ENCODE data around the gene CDC37L1.

Gene CDC37L1

DNA sequence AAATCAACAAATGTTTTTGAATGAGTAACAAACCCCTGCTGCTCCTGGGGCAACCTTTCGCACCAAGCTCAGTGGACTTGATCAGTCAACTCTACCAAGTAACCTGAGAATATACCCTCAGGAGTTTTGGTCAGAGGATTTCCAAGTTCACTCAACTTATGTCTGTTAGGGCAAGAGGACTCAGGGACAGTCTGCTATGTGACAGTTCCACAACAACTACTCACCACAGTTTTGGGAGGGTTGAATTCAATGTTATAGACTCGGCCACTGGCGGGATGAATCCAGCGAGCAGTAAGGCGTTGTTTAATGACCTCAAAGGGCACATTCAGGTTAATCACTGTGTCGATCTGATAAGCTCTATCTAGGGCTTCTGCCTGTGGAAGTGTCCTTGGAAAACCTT, 39.5 kb downstream of the CDC37L1 start:
- DNase-seq (ENCODE audit: extremely low read depth, low read depth), result no peak
- H3K4me3 ChIP-seq (replicated peaks; ENCODE audit: low read depth, low read length), result no peak overlapping the region
- TF ChIP-seq, protein P1, sequence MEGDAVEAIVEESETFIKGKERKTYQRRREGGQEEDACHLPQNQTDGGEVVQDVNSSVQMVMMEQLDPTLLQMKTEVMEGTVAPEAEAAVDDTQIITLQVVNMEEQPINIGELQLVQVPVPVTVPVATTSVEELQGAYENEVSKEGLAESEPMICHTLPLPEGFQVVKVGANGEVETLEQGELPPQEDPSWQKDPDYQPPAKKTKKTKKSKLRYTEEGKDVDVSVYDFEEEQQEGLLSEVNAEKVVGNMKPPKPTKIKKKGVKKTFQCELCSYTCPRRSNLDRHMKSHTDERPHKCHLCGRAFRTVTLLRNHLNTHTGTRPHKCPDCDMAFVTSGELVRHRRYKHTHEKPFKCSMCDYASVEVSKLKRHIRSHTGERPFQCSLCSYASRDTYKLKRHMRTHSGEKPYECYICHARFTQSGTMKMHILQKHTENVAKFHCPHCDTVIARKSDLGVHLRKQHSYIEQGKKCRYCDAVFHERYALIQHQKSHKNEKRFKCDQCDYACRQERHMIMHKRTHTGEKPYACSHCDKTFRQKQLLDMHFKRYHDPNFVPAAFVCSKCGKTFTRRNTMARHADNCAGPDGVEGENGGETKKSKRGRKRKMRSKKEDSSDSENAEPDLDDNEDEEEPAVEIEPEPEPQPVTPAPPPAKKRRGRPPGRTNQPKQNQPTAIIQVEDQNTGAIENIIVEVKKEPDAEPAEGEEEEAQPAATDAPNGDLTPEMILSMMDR (IDR thresholded peaks at IDR 0.05; ENCODE audit: low read depth, low read length, missing control alignments), result no peak

DNA sequence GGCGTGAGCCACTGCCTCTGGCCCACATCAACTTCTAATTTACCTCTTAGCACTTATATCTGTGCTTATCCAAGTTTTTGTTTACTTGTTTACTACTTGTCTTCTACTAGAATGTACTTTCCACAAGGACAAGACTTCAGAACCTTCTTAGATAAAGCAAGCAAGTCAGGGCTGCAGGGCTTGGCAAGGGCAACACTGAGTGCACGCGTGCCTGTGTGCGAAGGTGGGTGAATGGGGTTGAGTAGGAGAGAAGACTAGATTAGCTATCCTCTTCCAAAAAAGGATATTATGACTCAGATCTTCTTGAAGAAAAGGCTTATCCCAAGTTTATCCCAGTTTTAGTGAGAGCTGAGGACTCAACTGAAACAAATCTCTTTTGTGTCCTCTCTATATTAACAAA, 42.4 kb downstream of the CDC37L1 start:
- TF ChIP-seq, protein P1 (IDR thresholded peaks at IDR 0.05; ENCODE audit: low read depth, low read length, missing control alignments), result no peak
- H3K4me3 ChIP-seq (replicated peaks; ENCODE audit: low read depth, low read length), result no peak overlapping the region
- no peak for DNase-seq (ENCODE audit: extremely low read depth, low read depth)

DNA sequence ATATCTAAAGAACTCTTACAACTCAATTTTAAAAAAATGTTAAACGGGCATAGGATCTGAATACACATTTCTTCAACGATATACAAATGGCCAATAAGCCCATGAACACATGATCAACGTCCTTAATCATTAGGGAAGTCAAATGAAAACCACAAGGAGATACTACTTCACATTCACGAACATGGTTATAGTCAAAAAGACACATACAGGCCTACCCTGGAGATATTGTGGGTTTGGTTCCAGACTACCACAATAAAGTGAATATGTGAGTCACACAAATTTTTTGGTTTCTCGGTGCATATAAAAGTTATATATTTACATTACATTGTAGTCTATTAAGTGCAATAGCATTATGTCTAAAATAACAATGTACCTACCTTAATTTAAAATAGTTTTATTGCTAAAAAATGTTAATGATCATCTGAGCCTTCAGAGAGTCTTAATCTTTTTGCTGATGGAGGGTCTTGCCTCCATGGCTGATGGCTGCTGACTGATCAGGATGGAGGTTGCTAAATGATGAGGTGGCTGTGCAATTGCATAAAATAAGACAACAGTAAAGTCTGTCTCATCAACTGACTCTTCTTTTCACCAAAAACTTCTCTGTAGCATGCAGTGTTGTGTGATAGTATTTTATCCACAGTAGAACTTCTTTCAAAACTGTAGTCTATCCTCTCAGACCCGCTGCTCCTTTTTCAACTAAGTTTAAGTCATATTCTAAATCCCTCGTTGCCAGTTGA, 46.5 kb downstream of the CDC37L1 start:
- no peak overlapping the region for H3K4me3 ChIP-seq (replicated peaks; ENCODE audit: low read depth, low read length)
- DNase-seq (ENCODE audit: extremely low read depth, low read depth), result no peak
- TF ChIP-seq, protein P1 (IDR thresholded peaks at IDR 0.05; ENCODE audit: low read depth, low read length, missing control alignments), result no peak

DNA sequence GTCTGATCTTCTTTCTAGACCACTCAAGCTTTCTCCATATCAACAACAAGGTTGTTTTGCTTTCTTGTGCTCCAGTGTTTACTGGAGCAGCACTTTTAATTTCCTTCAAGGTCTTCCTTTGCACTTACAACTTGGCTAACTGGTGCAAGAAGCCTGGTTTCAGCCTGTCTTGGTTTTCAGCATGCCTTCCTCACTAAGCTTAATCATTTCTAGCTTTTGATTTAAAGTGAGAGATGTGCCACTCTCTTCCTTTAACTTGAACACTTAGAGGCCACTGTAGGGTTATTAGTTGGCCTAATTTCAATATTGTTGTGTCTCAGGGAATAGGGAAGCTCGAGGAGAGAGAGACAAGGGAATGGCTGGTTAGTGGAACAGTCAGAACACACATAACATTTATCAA, 48.2 kb downstream of the CDC37L1 start:
- no peak for DNase-seq (ENCODE audit: extremely low read depth, low read depth)
- TF ChIP-seq, protein P1 (IDR thresholded peaks at IDR 0.05; ENCODE audit: low read depth, low read length, missing control alignments), result no peak
- H3K4me3 ChIP-seq (replicated peaks; ENCODE audit: low read depth, low read length), result no peak overlapping the region

DNA sequence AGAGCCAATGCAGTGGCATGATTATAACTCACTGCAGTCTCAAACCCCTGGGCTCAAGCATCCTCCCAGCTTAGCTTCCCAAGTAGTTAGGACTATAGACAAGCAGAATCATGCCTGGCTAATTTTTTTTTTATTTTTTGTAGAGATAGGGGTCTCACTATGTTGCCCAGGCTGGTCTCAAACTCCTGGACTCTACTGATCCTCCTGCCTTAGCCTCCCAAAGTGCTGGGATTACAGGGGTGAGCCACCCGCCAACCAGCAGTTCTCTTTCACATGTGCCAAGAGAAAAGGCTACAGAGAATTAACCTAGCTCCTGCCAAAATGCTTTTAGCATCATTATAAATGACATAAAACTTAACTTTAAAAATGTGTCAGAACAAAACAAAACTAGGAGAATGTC, 53.5 kb downstream of the CDC37L1 start:
- no peak overlapping the region for H3K4me3 ChIP-seq (replicated peaks; ENCODE audit: low read depth, low read length)
- no peak for DNase-seq (ENCODE audit: extremely low read depth, low read depth)
- TF ChIP-seq, protein P1 (IDR thresholded peaks at IDR 0.05; ENCODE audit: low read depth, low read length, missing control alignments), result no peak

DNA sequence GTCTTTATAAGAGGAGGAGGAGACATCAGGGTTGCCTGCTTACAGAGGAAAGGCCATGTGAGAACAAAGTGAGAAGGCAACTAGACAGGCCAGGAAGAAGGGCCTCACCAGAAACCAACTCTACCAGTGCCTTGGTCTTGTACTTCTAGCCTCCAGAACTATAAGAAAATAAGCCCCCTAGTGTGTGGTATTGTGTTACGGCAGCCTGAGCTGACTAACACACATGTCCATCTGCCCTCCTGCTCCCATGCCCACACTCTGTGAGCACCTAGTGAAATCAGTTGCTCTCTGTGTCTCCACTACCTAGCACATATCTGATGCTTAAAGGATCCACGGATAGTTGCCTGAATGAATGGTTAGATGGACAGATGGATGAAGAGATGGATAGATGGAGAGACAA, 54.8 kb downstream of the CDC37L1 start:
- TF ChIP-seq, protein P1 (IDR thresholded peaks at IDR 0.05; ENCODE audit: low read depth, low read length, missing control alignments), result no peak
- H3K4me3 ChIP-seq (replicated peaks; ENCODE audit: low read depth, low read length), result no peak overlapping the region
- DNase-seq (ENCODE audit: extremely low read depth, low read depth), result no peak
